MCF 10A (cell line): ENCODE measurements around the gene TULP4. TPM values are rescaled to one million over a fixed set of nuclear protein-coding genes. Genes with fewer than 3 reads are reported as not detected.
"Not testable (repeated sequence)": the region's sequence is repeated elsewhere in the genome, so short reads cannot be mapped to it uniquely, and the experiment has no call there.

Source experiments
- BruUV-seq: library from RNA; stranded (reverse); fragments of 400-500 nt; replicated peaks from 2 replicates; lab custom pipeline; 2021; lab: Mats Ljungman, UMichigan
- CTCF ChIA-PET: fragments of 300-600 bp; sonication (Branson Sonifier 250); formaldehyde crosslinking; extraction: SDS; loops from one replicate; lab custom pipeline; 2021; ENCODE audit warnings: antibody characterized with exemption, inconsistent platforms; lab: Yijun Ruan, JAX
- POLR2A ChIA-PET: fragments of 300-600, 350-650 bp; sonication (Branson Sonifier 250); formaldehyde crosslinking; extraction: SDS; loops from one replicate; lab custom pipeline; 2020; ENCODE audit warnings: antibody characterized with exemption, inconsistent platforms; lab: Yijun Ruan, JAX
- DNase-seq: peaks from one replicate; pipeline ENCODE4 v3.0.0-alpha.2; 2018; ENCODE audit not compliant: unreplicated experiment
- H3K27ac Mint-ChIP-seq: one replicate; pipeline ENCODE4 v1.8.0; 2022; ENCODE audit warnings: mild to moderate bottlenecking, low read depth, mixed read lengths; ENCODE audit not compliant: unreplicated experiment
- H3K27me3 Mint-ChIP-seq: one replicate; pipeline ENCODE4 v1.8.0; 2022; ENCODE audit warnings: mixed read lengths; ENCODE audit not compliant: insufficient read depth, unreplicated experiment
- H3K36me3 Mint-ChIP-seq: one replicate; pipeline ENCODE4 v1.8.0; 2022; ENCODE audit warnings: mild to moderate bottlenecking, moderate library complexity, mixed read lengths; ENCODE audit not compliant: insufficient read depth, unreplicated experiment
- H3K4me1 Mint-ChIP-seq: one replicate; pipeline ENCODE4 v1.8.0; 2022; ENCODE audit warnings: mixed read lengths; ENCODE audit not compliant: insufficient read depth, unreplicated experiment
- H3K4me3 Mint-ChIP-seq: one replicate; pipeline ENCODE4 v1.8.0; 2022; ENCODE audit warnings: mild to moderate bottlenecking, moderate library complexity, mixed read lengths; ENCODE audit not compliant: unreplicated experiment
- H3K9me3 Mint-ChIP-seq: one replicate; pipeline ENCODE4 v1.8.0; 2022; ENCODE audit warnings: mixed read lengths; ENCODE audit not compliant: unreplicated experiment
- CTCF ChIP-seq: fragments of 200-600 bp; IDR thresholded peaks from one replicate; pipeline ENCODE4 v1.8.0; 2022; ENCODE audit warnings: antibody characterized with exemption, mild to moderate bottlenecking; ENCODE audit not compliant: unreplicated experiment
- intact Hi-C: fragments of 100-400 bp; cut with micrococcal nuclease; formaldehyde crosslinking; loops from 2 replicates; pipeline ENCODE4 v1.14.1; 2022
- total RNA-seq: library from RNA; stranded (reverse); gene quantifications from 2 replicates; pipeline ENCODE4 v1.2.3, GENCODE V29; 2022

The TULP4 gene
- total RNA-seq, 1 experiment from 2014 or later = 64.2 TPM

GRCh38 chr6:158398252-158399024, 86.2 kb downstream of the TULP4 start:
- intact Hi-C loops = no loop called here
- TF ChIP-seq CTCF = no peak
- no peaks in the 10 kb centered on the region for H3K4me1 Mint-ChIP-seq
- ChIA-PET CTCF (interaction anchor here (0.7 kb wide), 2 partner anchors 10 to 178 kb away, joined by 3 to 5 read pairs; no protein-coding TSS in a partner anchor), POLR2A (interaction anchor here (1.2 to 1.6 kb wide), 3 partner anchors 11 to 98 kb away, joined by 3 to 6 read pairs (median 3); no protein-coding TSS in a partner anchor)
- H3K9me3 Mint-ChIP-seq = no peaks in the 10 kb centered on the region
- no peaks in the 10 kb centered on the region for H3K36me3 Mint-ChIP-seq
- H3K27ac Mint-ChIP-seq = no peak overlapping the region
- BruUV-seq = no TSS peak
- H3K27me3 Mint-ChIP-seq = no peaks in the 10 kb centered on the region
- no peak overlapping the region for H3K4me3 Mint-ChIP-seq
- DNase-seq = no peak

- BruUV-seq = no TSS peak
- Mint-ChIP-seq H3K9me3 (no peaks in the 10 kb centered on the region), H3K4me1 (no peaks in the 10 kb centered on the region), H3K27ac (no peak overlapping the region), H3K36me3 (no peaks in the 10 kb centered on the region), H3K27me3 (no peaks in the 10 kb centered on the region), H3K4me3 (no peak overlapping the region)
- CTCF ChIA-PET = interaction anchor here (0.7 kb wide), 1 partner anchor 178 kb away, joined by 5 read pairs; no protein-coding TSS in a partner anchor
- POLR2A ChIA-PET = interaction anchor here (1.4 to 1.6 kb wide), 2 partner anchors 12 to 98 kb away, joined by 3 to 6 read pairs; no protein-coding TSS in a partner anchor
- intact Hi-C loops = no loop called here
- TF ChIP-seq CTCF = no peak
- DNase-seq = no peak
These were observed 86.9 kb downstream of the TULP4 start for GRCh38 chr6:158399040-158399700.

GRCh38 chr6:158402184-158402583, 89.9 kb downstream of the TULP4 start:
- H3K36me3 Mint-ChIP-seq = peaks cover 7% of the 10 kb centered on the region
- no peaks in the 10 kb centered on the region for H3K9me3 Mint-ChIP-seq
- intact Hi-C loops = loop anchor here (10.0 kb wide), 1 partner anchor 167 kb away; no protein-coding TSS in a partner anchor
- no peak overlapping the region for H3K27ac Mint-ChIP-seq
- ChIA-PET POLR2A (interaction anchor here (1.4 kb wide), 1 partner anchor 10 kb away, joined by 4 read pairs; no protein-coding TSS in a partner anchor), CTCF (interaction anchor here (0.6 to 0.7 kb wide), 3 partner anchors 23 to 73 kb away, joined by 3 read pairs; no protein-coding TSS in a partner anchor)
- no peaks in the 10 kb centered on the region for H3K27me3 Mint-ChIP-seq
- no peak for DNase-seq
- peaks cover 18% of the 10 kb centered on the region for H3K4me1 Mint-ChIP-seq
- H3K4me3 Mint-ChIP-seq = no peak overlapping the region
- no TSS peak for BruUV-seq
- no peak for TF ChIP-seq CTCF

- not testable (repeated sequence) for H3K36me3 Mint-ChIP-seq, H3K9me3 Mint-ChIP-seq, H3K27me3 Mint-ChIP-seq, BruUV-seq
- POLR2A ChIA-PET = interaction anchor here (0.6 to 2.1 kb wide), 8 partner anchors 28 to 174 kb away, joined by 3 to 10 read pairs (median 4); no protein-coding TSS in a partner anchor
- CTCF ChIA-PET = interaction anchor here (0.6 to 1.7 kb wide), 7 partner anchors 10 to 489 kb away, joined by 3 to 7 read pairs (median 4); no protein-coding TSS in a partner anchor
- intact Hi-C loops = loop anchor here (10.0 kb wide), 1 partner anchor 171 kb away; no protein-coding TSS in a partner anchor
- H3K4me1 Mint-ChIP-seq = peaks cover 31% of the 10 kb centered on the region
- DNase-seq = peak; percentile 89
- H3K4me3 Mint-ChIP-seq = peak overlapping the region; percentile 21
- H3K27ac Mint-ChIP-seq = peak overlapping the region; percentile 72
These were observed 93.1 kb downstream of the TULP4 start for GRCh38 chr6:158405321-158405831.
